A549 (cell line): ENCODE measurements around the gene HCN3. TPM values are rescaled to one million over a fixed set of nuclear protein-coding genes. Genes with fewer than 3 reads are reported as not detected.

Experiments
- ATAC-seq, 2 experiments: fragments of 200-7000 bp in 1 of 2; fragments of >200 bp in 1 of 2; cut with Nextera tagmentation in 1 of 2; cut with Tn5 transposase in 1 of 2; 3 replicates each; pipeline versions ENCODE4 v1.8.0 to v1.9.1; 2018 to 2020; ENCODE audit warnings: mild to moderate bottlenecking in 1 of 2, moderate library complexity in 1 of 2
- CTCF ChIA-PET: fragments of 300-600 bp; sonication (Branson Sonifier 250); formaldehyde crosslinking; extraction: SDS; loops from one replicate; lab custom pipeline; 2021; ENCODE audit warnings: antibody characterized with exemption, inconsistent platforms; lab: Yijun Ruan, JAX
- POLR2A ChIA-PET: fragments of 350-600 bp; formaldehyde crosslinking; extraction: SDS; loops from one replicate; lab custom pipeline; 2021; ENCODE audit warnings: antibody characterized with exemption, inconsistent platforms; lab: Yijun Ruan, JAX
- DNase-seq, 2 experiments: peaks; one replicate each; pipeline versions ENCODE4 v3.0.0 to v3.0.0-alpha.2; 2011 to 2016; ENCODE audit warnings: low read depth in 1 of 2, low spot score in 1 of 2
- FAIRE-seq: peaks from 2 replicates; lab custom pipeline; 2011; peaks lifted over from hg19 to GRCh38; lab: Jason Lieb, UNC
- H3K27ac ChIP-seq, 2 experiments: fragments of >200 bp; sonication (Bioruptor Twin); formaldehyde crosslinking; 3 replicates each; pipeline ENCODE4 v1.5.1; 2016 to 2017
- H3K4me1 ChIP-seq: fragments of >200 bp; sonication (Bioruptor Twin); formaldehyde crosslinking; 3 replicates; pipeline ENCODE4 v1.6.1; 2016
- H3K4me2 ChIP-seq: fragments of >200 bp; sonication (Bioruptor Twin); formaldehyde crosslinking; 3 replicates; pipeline ENCODE4 v1.6.1; 2016
- H3K4me3 ChIP-seq: fragments of >200 bp; sonication (Bioruptor Twin); formaldehyde crosslinking; 3 replicates; pipeline ENCODE4 v1.5.1; 2016
- H3K9me3 ChIP-seq: fragments of >200 bp; sonication (Bioruptor Twin); formaldehyde crosslinking; 3 replicates; pipeline ENCODE4 v1.6.1; 2016
- BHLHE40 ChIP-seq: IDR thresholded peaks from 2 replicates; pipeline ENCODE4 v1.6.1; 2012; ENCODE audit warnings: low read depth, low read length, inconsistent platforms
- CBX2 ChIP-seq: fragments of 200-600 bp; sonication (generic); IDR thresholded peaks from 2 replicates; pipeline ENCODE4 v1.6.1; 2016; ENCODE audit warnings: low read depth, mild to moderate bottlenecking, borderline replicate concordance
- CBX8 ChIP-seq: fragments of 200-600 bp; sonication (generic); IDR thresholded peaks from 2 replicates; pipeline ENCODE4 v1.6.1; 2016
- CEBPB ChIP-seq, 2 experiments: fragments of >200 bp in 1 of 2; sonication (Bioruptor Twin) in 1 of 2; formaldehyde crosslinking in 1 of 2; IDR thresholded peaks; 2 replicates each; pipeline ENCODE4 v1.6.1; 2012 to 2016
- CHD2 ChIP-seq: fragments of 150-350 bp; IDR thresholded peaks from 2 replicates; pipeline ENCODE4 v1.6.1; 2014; ENCODE audit warnings: low read length; ENCODE audit not compliant: partially characterized antibody
- EP300 ChIP-seq, 2 experiments: fragments of >200 bp; sonication (Bioruptor Twin); formaldehyde crosslinking; IDR thresholded peaks; 2 replicates in 1 of 2; 3 replicates in 1 of 2; pipeline ENCODE4 v1.6.1; 2016 to 2017
- ESRRA ChIP-seq: fragments of 150-350 bp; IDR thresholded peaks from 2 replicates; pipeline ENCODE4 v1.6.1; 2014; ENCODE audit warnings: mild to moderate bottlenecking, low read length, borderline replicate concordance
- FOSL2 ChIP-seq, 2 experiments: fragments of 450-650 bp in 1 of 2; fragments of >200 bp in 1 of 2; sonication (Bioruptor Twin) in 1 of 2; formaldehyde crosslinking; IDR thresholded peaks; 2 replicates each; pipeline versions ENCODE4 v1.5.0 to v1.6.1; 2016 to 2020; ENCODE audit warnings: mild to moderate bottlenecking in 1 of 2, moderate library complexity in 1 of 2
- GATA3 ChIP-seq: IDR thresholded peaks from 2 replicates; pipeline ENCODE4 v1.6.1; 2012; ENCODE audit warnings: borderline replicate concordance
- HDAC2 ChIP-seq: fragments of 200-600 bp; sonication (generic); IDR thresholded peaks from 2 replicates; pipeline ENCODE4 v1.6.1; 2016
- HOXA7 ChIP-seq: fragments of 250-450 bp; sonication (Bioruptor Pico); IDR thresholded peaks from 2 replicates; pipeline ENCODE4 v1.5.0; 2020; ENCODE audit warnings: mild to moderate bottlenecking, moderate library complexity
- JUN ChIP-seq, 2 experiments: fragments of >200 bp; sonication (Bioruptor Twin); formaldehyde crosslinking; IDR thresholded peaks; 2 replicates in 1 of 2; 3 replicates in 1 of 2; pipeline ENCODE4 v1.6.1; 2016 to 2017
- KDM5A ChIP-seq: fragments of 200-600 bp; sonication (generic); IDR thresholded peaks from 2 replicates; pipeline ENCODE4 v1.6.1; 2016; ENCODE audit warnings: antibody characterized with exemption, mild to moderate bottlenecking
- MAZ ChIP-seq: fragments of 150-350 bp; IDR thresholded peaks from 2 replicates; pipeline ENCODE4 v1.6.1; 2014; ENCODE audit warnings: antibody characterized with exemption, low read depth, low read length, borderline replicate concordance
- NFE2L2 ChIP-seq: fragments of 150-350 bp; conservative IDR thresholded peaks from 2 replicates; pipeline ENCODE4 v1.6.1; 2014; ENCODE audit warnings: low read length
- NPAS2 ChIP-seq: fragments of 250-450 bp; sonication (Bioruptor Pico); IDR thresholded peaks from 2 replicates; pipeline ENCODE4 v1.8.0; 2022; ENCODE audit warnings: mild to moderate bottlenecking, moderate library complexity, borderline replicate concordance
- PHF8 ChIP-seq: fragments of 200-600 bp; sonication (generic); IDR thresholded peaks from 2 replicates; pipeline ENCODE4 v1.6.1; 2016; ENCODE audit warnings: low read depth, mild to moderate bottlenecking, antibody characterized with exemption, moderate library complexity, borderline replicate concordance
- POLR2AphosphoS2 ChIP-seq: conservative IDR thresholded peaks from 2 replicates; pipeline ENCODE4 v1.6.1; 2012; ENCODE audit warnings: low read length, improper control_type of control experiment, inconsistent platforms
- RAD21 ChIP-seq, 2 experiments: fragments of >200 bp in 1 of 2; sonication (Bioruptor Twin) in 1 of 2; formaldehyde crosslinking in 1 of 2; IDR thresholded peaks in 1 of 2; conservative IDR thresholded peaks in 1 of 2; 2 replicates in 1 of 2; 3 replicates in 1 of 2; pipeline ENCODE4 v1.6.1; 2012 to 2018; ENCODE audit warnings: inconsistent platforms in 1 of 2
- RFX5 ChIP-seq: fragments of 450-650 bp; IDR thresholded peaks from 2 replicates; pipeline ENCODE4 v1.7.1; 2014; ENCODE audit warnings: antibody characterized with exemption, mild to moderate bottlenecking, moderate library complexity
- SREBF2 ChIP-seq: fragments of 450-650 bp; IDR thresholded peaks from 2 replicates; pipeline ENCODE4 v1.6.1; 2014; ENCODE audit warnings: mild to moderate bottlenecking, moderate library complexity
- TFCP2L1 ChIP-seq: fragments of 250-450 bp; sonication (Bioruptor Pico); IDR thresholded peaks from 2 replicates; pipeline ENCODE4 v1.5.0; 2021; ENCODE audit warnings: mild to moderate bottlenecking
- ZC3H11A ChIP-seq: fragments of 450-650 bp; IDR thresholded peaks from 2 replicates; pipeline ENCODE4 v1.6.1; 2014; ENCODE audit warnings: antibody characterized with exemption, mild to moderate bottlenecking
- ZNF302 ChIP-seq: fragments of 250-450 bp; sonication (Bioruptor Pico); IDR thresholded peaks from 2 replicates; pipeline ENCODE4 v1.9.0; 2021; ENCODE audit warnings: inconsistent platforms, mild to moderate bottlenecking, moderate library complexity
- WGBS: methylation state at CpG from one replicate; pipeline ENCODE4 v1.1.6; 2017; ENCODE audit errors: missing lambda C conversion rate; 5-methylcytosine and 5-hydroxymethylcytosine counted together
- polyA plus RNA-seq, 4 experiments: library from polyadenylated mRNA; depleted of rRNA in 3 of 4; stranded (reverse); fragments of >200 nt; fragmentation: RNase III in 1 of 4; extraction: RNeasy Plus Mini Kit Qiagen cat#74134 plus additional on column Dnase treatment in 1 of 4; gene quantifications; 2 replicates in 3 of 4; 3 replicates in 1 of 4; pipeline ENCODE4 v1.2.3, GENCODE V29; 2011 to 2017
- TF ChIP-seq, protein P1 (sequence below): fragments of >200 bp; sonication (Bioruptor Twin); formaldehyde crosslinking; IDR thresholded peaks from 2 replicates; pipeline ENCODE4 v1.6.1; 2016
- TF ChIP-seq, protein P2 (sequence below): fragments of >200 bp; sonication (Bioruptor Twin); formaldehyde crosslinking; IDR thresholded peaks from 3 replicates; pipeline ENCODE4 v1.5.1; 2016

The HCN3 gene
- polyA plus RNA-seq, 2 of the 4 experiments (the other 2 are of a cell fraction): 4.1 to 8.1 TPM

DNA sequence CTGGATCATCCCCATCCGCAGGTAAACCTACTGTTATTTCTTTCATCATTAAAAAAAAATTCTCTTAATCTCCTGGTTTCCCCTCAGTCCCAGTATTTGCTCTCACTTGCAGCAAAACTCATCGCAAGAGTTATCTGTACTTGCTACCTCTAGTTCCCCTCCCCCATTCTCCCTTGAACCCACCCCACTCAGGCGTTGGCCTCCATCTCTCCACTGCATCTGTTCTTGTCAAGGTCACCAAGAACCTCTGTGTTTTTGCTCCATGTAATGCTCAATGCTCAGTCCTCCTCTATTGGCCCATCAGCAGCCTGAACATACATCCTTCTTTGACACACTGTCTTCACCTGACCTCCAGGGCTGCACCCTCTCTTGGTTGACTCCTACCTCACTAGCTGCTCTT is 19.4 kb downstream of the HCN3 start:
- POLR2A ChIA-PET: no interaction called here
- H3K4me2 ChIP-seq: no peak overlapping the region
- DNase-seq: no peak
- TF ChIP-seq TFCP2L1 (no peak), BHLHE40 (no peak), KDM5A (no peak), NPAS2 (CRISPR knock-in tag) (no peak), RFX5 (no peak), CHD2 (no peak), MAZ (no peak), RAD21 (conservative IDR thresholded peaks at IDR 0.05 in 1 of 2, IDR thresholded peaks at IDR 0.05 in 1 of 2) (no peak), HDAC2 (no peak)
- 61% methylated on average over 3 of the region's 3 CpGs for WGBS
- CTCF ChIA-PET: interaction anchor here (1.4 kb wide), 1 partner anchor 26 kb away, joined by 3 read pairs; no protein-coding TSS in a partner anchor
- no peaks in the 10 kb centered on the region for H3K4me1 ChIP-seq
- no peak overlapping the region for H3K4me3 ChIP-seq
- no peaks in the 10 kb centered on the region for H3K9me3 ChIP-seq
- ATAC-seq: no peak
- H3K27ac ChIP-seq: no peak overlapping the region
- FAIRE-seq: no peak

DNA sequence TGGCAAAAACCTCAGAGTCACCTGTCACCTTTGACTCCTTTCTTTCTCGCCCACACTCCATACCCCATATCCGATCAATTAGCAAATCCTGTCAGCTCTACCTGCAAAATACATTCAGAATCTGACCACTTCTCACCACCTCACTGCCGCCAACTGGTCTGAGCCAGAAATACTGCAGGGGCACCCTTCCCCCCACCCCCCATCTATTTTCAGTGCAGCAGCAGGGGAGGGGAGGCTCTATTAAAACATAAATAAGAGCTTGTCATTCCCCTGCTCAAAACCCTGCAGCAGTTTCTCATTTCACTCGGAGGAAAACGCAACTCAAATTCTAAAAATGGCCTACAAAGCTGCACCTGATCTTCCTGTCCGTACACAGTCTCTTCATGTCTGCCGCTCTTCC is 20.1 kb downstream of the HCN3 start:
- Histone ChIP-seq H3K27ac (no peak overlapping the region), H3K4me1 (no peaks in the 10 kb centered on the region), H3K4me3 (no peak overlapping the region), H3K9me3 (no peaks in the 10 kb centered on the region), H3K4me2 (no peak overlapping the region)
- ChIA-PET CTCF (interaction anchor here (0.6 to 1.4 kb wide), 3 partner anchors 9 to 52 kb away, joined by 3 read pairs; no protein-coding TSS in a partner anchor), POLR2A (no interaction called here)
- WGBS: 85% methylated on average over 7 of the region's 7 CpGs
- no peak for DNase-seq
- TF ChIP-seq GATA3 (no peak), NFE2L2 (no peak), SREBF2 (no peak), FOSL2 (IDR thresholded peaks at IDR 0.05) (no peak), FOSL2 (CRISPR knock-in tag; IDR thresholded peaks at IDR 0.05) (no peak), BHLHE40 (no peak), ESRRA (no peak), CBX8 (no peak), ZNF302 (no peak), ZC3H11A (no peak), TFCP2L1 (no peak), CEBPB (IDR thresholded peaks at IDR 0.05) (no peak), RFX5 (no peak), HOXA7 (CRISPR knock-in tag) (no peak), CBX2 (no peak), JUN (IDR thresholded peaks at IDR 0.05) (no peak), PHF8 (no peak), POLR2AphosphoS2 (no peak), EP300 (IDR thresholded peaks at IDR 0.05) (no peak)
- TF ChIP-seq, protein P1, sequence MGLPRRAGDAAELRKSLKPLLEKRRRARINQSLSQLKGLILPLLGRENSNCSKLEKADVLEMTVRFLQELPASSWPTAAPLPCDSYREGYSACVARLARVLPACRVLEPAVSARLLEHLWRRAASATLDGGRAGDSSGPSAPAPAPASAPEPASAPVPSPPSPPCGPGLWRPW: no peak
- TF ChIP-seq, protein P2, sequence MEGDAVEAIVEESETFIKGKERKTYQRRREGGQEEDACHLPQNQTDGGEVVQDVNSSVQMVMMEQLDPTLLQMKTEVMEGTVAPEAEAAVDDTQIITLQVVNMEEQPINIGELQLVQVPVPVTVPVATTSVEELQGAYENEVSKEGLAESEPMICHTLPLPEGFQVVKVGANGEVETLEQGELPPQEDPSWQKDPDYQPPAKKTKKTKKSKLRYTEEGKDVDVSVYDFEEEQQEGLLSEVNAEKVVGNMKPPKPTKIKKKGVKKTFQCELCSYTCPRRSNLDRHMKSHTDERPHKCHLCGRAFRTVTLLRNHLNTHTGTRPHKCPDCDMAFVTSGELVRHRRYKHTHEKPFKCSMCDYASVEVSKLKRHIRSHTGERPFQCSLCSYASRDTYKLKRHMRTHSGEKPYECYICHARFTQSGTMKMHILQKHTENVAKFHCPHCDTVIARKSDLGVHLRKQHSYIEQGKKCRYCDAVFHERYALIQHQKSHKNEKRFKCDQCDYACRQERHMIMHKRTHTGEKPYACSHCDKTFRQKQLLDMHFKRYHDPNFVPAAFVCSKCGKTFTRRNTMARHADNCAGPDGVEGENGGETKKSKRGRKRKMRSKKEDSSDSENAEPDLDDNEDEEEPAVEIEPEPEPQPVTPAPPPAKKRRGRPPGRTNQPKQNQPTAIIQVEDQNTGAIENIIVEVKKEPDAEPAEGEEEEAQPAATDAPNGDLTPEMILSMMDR: no peak
- no peak for FAIRE-seq
- no peak for ATAC-seq
